ENCODE measurements around the gene PLCB4.

PLCB4 gene

GRCh38 chr20:9103955-9104354, 35.1 kb downstream of the PLCB4 start:
- no peak for DNase-seq (ENCODE audit: low read depth)

- DNase-seq (ENCODE audit: low read depth): no peak
Measured at GRCh38 chr20:9108260-9108659, 39.4 kb downstream of the PLCB4 start.

- DNase-seq (ENCODE audit: low read depth): no peak
Measured at GRCh38 chr20:9109566-9109965, 40.7 kb downstream of the PLCB4 start.

- no peak for DNase-seq (ENCODE audit: low read depth)
Measured at GRCh38 chr20:9110365-9110764, 41.5 kb downstream of the PLCB4 start.

GRCh38 chr20:9110916-9111432, 42.1 kb downstream of the PLCB4 start:
- no peak for DNase-seq (ENCODE audit: low read depth)

- no peak for DNase-seq (ENCODE audit: low read depth)
Measured at GRCh38 chr20:9112541-9113515, 43.9 kb downstream of the PLCB4 start.

GRCh38 chr20:9114709-9115108, 45.8 kb downstream of the PLCB4 start:
- DNase-seq (ENCODE audit: low read depth): no peak

- DNase-seq (ENCODE audit: low read depth): no peak
Measured at GRCh38 chr20:9117548-9117947, 48.7 kb downstream of the PLCB4 start.

GRCh38 chr20:9119776-9120175, 50.9 kb downstream of the PLCB4 start:
- DNase-seq (ENCODE audit: low read depth): no peak

- no peak for DNase-seq (ENCODE audit: low read depth)
Measured at GRCh38 chr20:9121211-9121610, 52.3 kb downstream of the PLCB4 start.

- DNase-seq (ENCODE audit: low read depth): no peak
Measured at GRCh38 chr20:9122571-9122970, 53.7 kb downstream of the PLCB4 start.

- no peak for DNase-seq (ENCODE audit: low read depth)
Measured at GRCh38 chr20:9126527-9126926, 57.6 kb downstream of the PLCB4 start.

- DNase-seq (ENCODE audit: low read depth): no peak
Measured at GRCh38 chr20:9128568-9128967, 59.7 kb downstream of the PLCB4 start.

GRCh38 chr20:9129756-9130155, 60.9 kb downstream of the PLCB4 start:
- no peak for DNase-seq (ENCODE audit: low read depth)

- no peak for DNase-seq (ENCODE audit: low read depth)
Measured at GRCh38 chr20:9130521-9130920, 61.6 kb downstream of the PLCB4 start.

- DNase-seq (ENCODE audit: low read depth): no peak
Measured at GRCh38 chr20:9131841-9132240, 63.0 kb downstream of the PLCB4 start.

- no peak for DNase-seq (ENCODE audit: low read depth)
Measured at GRCh38 chr20:9134346-9134745, 65.5 kb downstream of the PLCB4 start.

- no peak for DNase-seq (ENCODE audit: low read depth)
Measured at GRCh38 chr20:9136114-9136513, 67.2 kb downstream of the PLCB4 start.

- DNase-seq (ENCODE audit: low read depth): no peak
Measured at GRCh38 chr20:9137001-9137400, 68.1 kb downstream of the PLCB4 start.

GRCh38 chr20:9139106-9139833, 70.4 kb downstream of the PLCB4 start:
- DNase-seq (ENCODE audit: low read depth): no peak

GRCh38 chr20:9140162-9140760, 71.4 kb downstream of the PLCB4 start:
- DNase-seq (ENCODE audit: low read depth): no peak

GRCh38 chr20:9141070-9141469, 72.2 kb downstream of the PLCB4 start:
- no peak for DNase-seq (ENCODE audit: low read depth)

- no peak for DNase-seq (ENCODE audit: low read depth)
Measured at GRCh38 chr20:9141921-9142320, 73.0 kb downstream of the PLCB4 start.
